Fibroblast of upper back skin (primary cell): ENCODE data around the gene IFI27.
A peak's percentile ranks its signal among the peaks of the same experiment; 100 is the strongest.
"Not testable (repeated sequence)": the region's sequence is repeated elsewhere in the genome, so short reads cannot be mapped to it uniquely, and the experiment has no call there.

ENCODE experiments used
- DNase-seq: peaks from one replicate; pipeline ENCODE4 v3.0.0-alpha.2; 2013

Gene IFI27

GRCh38 chr14:94110552-94111181, at the start of gene IFI27:
TSS of gene IFI27 (plus strand) at chr14:94110736.
- DNase-seq = peak; percentile 44

- DNase-seq = peak; percentile 61
These were observed 48.1 kb upstream of the IFI27 start for GRCh38 chr14:94062344-94062940.

GRCh38 chr14:94066089-94066676, 44.4 kb upstream of the IFI27 start:
- DNase-seq = no peak

- not testable (repeated sequence) for DNase-seq
These were observed 38.5 kb upstream of the IFI27 start for GRCh38 chr14:94072076-94072475.

- DNase-seq = no peak
These were observed 36.0 kb upstream of the IFI27 start for GRCh38 chr14:94074534-94074933.

- DNase-seq = no peak
These were observed 35.5 kb upstream of the IFI27 start for GRCh38 chr14:94075008-94075407.

- no peak for DNase-seq
These were observed 33.3 kb upstream of the IFI27 start for GRCh38 chr14:94077111-94077821.

- DNase-seq = no peak
These were observed 32.7 kb upstream of the IFI27 start for GRCh38 chr14:94077823-94078222.

- DNase-seq = peak; percentile 28
These were observed 30.5 kb upstream of the IFI27 start for GRCh38 chr14:94079891-94080620.

GRCh38 chr14:94080621-94081385, 29.7 kb upstream of the IFI27 start, which contains the start of the genes DDX24 and IFI27L1:
TSS of gene DDX24 (minus strand) at chr14:94081202. CDS start at chr14:94079742, 1,460 bp downstream.
TSS of gene IFI27L1 (plus strand) at chr14:94081310. CDS start at chr14:94096938, 15,628 bp downstream.
- peak; percentile 93 for DNase-seq

GRCh38 chr14:94081386-94081820, 29.1 kb upstream of the IFI27 start:
- no peak for DNase-seq

- no peak for DNase-seq
These were observed 22.6 kb upstream of the IFI27 start for GRCh38 chr14:94087891-94088290.

GRCh38 chr14:94088516-94088915, 22.0 kb upstream of the IFI27 start:
- DNase-seq = peak; percentile 21

- DNase-seq = no peak
These were observed 21.1 kb upstream of the IFI27 start for GRCh38 chr14:94089479-94089878.

- no peak for DNase-seq
These were observed 17.1 kb upstream of the IFI27 start for GRCh38 chr14:94093418-94093817.

- no peak for DNase-seq
These were observed 13.4 kb upstream of the IFI27 start for GRCh38 chr14:94097091-94097490.

GRCh38 chr14:94098326-94098992, 12.1 kb upstream of the IFI27 start:
- peak; percentile 88 for DNase-seq

- no peak for DNase-seq
These were observed 11.5 kb upstream of the IFI27 start for GRCh38 chr14:94099006-94099405.

- DNase-seq = peak; percentile 86
These were observed 9.7 kb upstream of the IFI27 start for GRCh38 chr14:94100847-94101246.

- DNase-seq = no peak
These were observed 8.8 kb upstream of the IFI27 start for GRCh38 chr14:94101748-94102147.

- DNase-seq = no peak
These were observed 7.6 kb upstream of the IFI27 start for GRCh38 chr14:94102768-94103482.
